ENCODE data around the gene ASPSCR1.

DNA sequence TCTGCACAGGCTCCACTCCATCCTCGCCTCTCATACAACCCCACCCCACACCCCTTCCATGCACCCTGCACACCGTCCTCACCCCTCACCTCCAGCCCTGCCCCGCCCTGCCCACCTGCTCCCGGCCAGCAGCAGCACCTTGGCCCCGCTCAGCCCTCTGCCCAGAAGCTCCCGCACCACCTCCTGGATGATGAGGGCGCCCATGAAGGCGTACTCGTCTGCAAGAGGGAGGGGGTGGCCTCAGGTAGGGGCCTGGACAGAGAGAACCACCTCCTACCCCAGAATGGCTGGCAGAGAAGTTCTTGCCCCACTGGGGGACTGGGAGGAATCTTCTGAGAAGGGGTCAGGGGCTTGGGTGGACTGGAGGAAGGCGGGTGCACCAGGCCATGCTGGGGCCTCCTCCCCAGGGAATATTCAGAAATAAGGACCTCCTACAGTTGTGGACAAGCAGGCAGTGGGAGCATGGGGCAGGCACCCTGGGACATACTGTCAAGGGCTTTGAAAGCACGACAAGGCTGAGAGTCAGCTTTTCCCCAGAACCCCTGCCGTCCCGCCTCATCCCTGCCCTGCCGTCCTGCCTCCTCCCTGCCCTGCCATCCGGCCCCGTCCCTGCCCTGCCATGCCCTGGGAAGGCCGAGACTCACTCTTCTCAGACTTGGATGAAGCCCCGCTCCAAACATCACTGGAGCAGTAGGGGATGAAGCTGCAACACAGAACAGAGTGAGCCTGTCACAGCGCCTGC, 19.6 kb upstream of the ASPSCR1 start:
- TF ChIP-seq, protein P1, sequence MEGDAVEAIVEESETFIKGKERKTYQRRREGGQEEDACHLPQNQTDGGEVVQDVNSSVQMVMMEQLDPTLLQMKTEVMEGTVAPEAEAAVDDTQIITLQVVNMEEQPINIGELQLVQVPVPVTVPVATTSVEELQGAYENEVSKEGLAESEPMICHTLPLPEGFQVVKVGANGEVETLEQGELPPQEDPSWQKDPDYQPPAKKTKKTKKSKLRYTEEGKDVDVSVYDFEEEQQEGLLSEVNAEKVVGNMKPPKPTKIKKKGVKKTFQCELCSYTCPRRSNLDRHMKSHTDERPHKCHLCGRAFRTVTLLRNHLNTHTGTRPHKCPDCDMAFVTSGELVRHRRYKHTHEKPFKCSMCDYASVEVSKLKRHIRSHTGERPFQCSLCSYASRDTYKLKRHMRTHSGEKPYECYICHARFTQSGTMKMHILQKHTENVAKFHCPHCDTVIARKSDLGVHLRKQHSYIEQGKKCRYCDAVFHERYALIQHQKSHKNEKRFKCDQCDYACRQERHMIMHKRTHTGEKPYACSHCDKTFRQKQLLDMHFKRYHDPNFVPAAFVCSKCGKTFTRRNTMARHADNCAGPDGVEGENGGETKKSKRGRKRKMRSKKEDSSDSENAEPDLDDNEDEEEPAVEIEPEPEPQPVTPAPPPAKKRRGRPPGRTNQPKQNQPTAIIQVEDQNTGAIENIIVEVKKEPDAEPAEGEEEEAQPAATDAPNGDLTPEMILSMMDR (IDR thresholded peaks at IDR 0.05; ENCODE audit: insufficient read depth, low read length, poor library complexity, severe bottlenecking): no peak
- no peak for TF ChIP-seq EZH2phosphoT487 (conservative IDR thresholded peaks at IDR 0.05; ENCODE audit: low read length)

Measured in SU-DHL-6 (cell line).